SU-DHL-6 (cell line): ENCODE data around the gene CEP72.

ENCODE experiments used
- EZH2phosphoT487 ChIP-seq: fragments of 200-600 bp; sonication (generic), shearing (Covaris generic); conservative IDR thresholded peaks from 2 replicates; pipeline ENCODE4 v1.6.1; 2018; ENCODE audit warnings: mild to moderate bottlenecking, antibody characterized with exemption, low read length, moderate library complexity, mixed read lengths
- TF ChIP-seq, protein P1 (sequence below): fragments of 200-600 bp; sonication (generic); IDR thresholded peaks from one replicate; pipeline ENCODE4 v1.5.1; 2017; ENCODE audit warnings: antibody characterized with exemption, mild to moderate bottlenecking, low read length, moderate library complexity; ENCODE audit not compliant: insufficient read depth, poor library complexity, severe bottlenecking

- TF ChIP-seq, protein P1, sequence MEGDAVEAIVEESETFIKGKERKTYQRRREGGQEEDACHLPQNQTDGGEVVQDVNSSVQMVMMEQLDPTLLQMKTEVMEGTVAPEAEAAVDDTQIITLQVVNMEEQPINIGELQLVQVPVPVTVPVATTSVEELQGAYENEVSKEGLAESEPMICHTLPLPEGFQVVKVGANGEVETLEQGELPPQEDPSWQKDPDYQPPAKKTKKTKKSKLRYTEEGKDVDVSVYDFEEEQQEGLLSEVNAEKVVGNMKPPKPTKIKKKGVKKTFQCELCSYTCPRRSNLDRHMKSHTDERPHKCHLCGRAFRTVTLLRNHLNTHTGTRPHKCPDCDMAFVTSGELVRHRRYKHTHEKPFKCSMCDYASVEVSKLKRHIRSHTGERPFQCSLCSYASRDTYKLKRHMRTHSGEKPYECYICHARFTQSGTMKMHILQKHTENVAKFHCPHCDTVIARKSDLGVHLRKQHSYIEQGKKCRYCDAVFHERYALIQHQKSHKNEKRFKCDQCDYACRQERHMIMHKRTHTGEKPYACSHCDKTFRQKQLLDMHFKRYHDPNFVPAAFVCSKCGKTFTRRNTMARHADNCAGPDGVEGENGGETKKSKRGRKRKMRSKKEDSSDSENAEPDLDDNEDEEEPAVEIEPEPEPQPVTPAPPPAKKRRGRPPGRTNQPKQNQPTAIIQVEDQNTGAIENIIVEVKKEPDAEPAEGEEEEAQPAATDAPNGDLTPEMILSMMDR, result no peak
- no peak for TF ChIP-seq EZH2phosphoT487
These were observed 23.6 kb upstream of the CEP72 start for GRCh38 chr5:588406-588995.
